ENCODE measurements around the gene RNF220.
"Not testable (repeated sequence)": the region's sequence is repeated elsewhere in the genome, so short reads cannot be mapped to it uniquely, and the experiment has no call there.

RNF220 gene

DNA sequence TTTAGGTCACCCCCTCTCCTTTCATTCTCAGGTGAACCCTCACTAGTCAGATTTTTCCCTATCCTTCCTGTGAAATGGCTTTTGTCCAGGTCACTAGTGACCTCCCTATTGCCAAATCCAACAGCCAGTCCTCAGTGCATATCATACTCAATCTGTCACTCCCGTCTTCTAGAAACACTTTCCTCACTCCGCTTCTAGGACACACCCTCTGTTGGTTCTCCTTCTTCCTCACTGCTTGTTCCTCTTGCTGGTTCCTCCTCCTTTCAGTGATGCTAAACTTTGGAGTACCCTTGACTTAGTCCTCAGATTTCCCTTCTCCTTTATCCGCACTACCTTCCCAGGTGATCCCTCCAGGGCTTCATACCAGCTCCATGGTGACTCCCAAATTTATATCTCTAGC lies 94.3 kb downstream of the RNF220 start:
- DNase-seq (ENCODE audit: low read depth, low spot score): no peak
- Histone ChIP-seq H3K4me3 (no peak overlapping the region), H3K9me3 (ENCODE audit: low read depth, low read length) (no peaks in the 10 kb centered on the region), H3K9ac (ENCODE audit: insufficient read length) (no peak overlapping the region), H3K27ac (no peak overlapping the region), H3K36me3 (ENCODE audit: insufficient read depth, low read length) (no peaks in the 10 kb centered on the region)
- TF ChIP-seq POLR2AphosphoS5 (IDR thresholded peaks at IDR 0.05; ENCODE audit: borderline replicate concordance, low read depth, low read length): no peak
- no peak for TF ChIP-seq EZH2 (IDR thresholded peaks at IDR 0.05)
- TF ChIP-seq FOXP2 (optimal IDR thresholded peaks at IDR 0.05; ENCODE audit: control extremely low read depth, extremely low read length, insufficient read depth): no peak

DNA sequence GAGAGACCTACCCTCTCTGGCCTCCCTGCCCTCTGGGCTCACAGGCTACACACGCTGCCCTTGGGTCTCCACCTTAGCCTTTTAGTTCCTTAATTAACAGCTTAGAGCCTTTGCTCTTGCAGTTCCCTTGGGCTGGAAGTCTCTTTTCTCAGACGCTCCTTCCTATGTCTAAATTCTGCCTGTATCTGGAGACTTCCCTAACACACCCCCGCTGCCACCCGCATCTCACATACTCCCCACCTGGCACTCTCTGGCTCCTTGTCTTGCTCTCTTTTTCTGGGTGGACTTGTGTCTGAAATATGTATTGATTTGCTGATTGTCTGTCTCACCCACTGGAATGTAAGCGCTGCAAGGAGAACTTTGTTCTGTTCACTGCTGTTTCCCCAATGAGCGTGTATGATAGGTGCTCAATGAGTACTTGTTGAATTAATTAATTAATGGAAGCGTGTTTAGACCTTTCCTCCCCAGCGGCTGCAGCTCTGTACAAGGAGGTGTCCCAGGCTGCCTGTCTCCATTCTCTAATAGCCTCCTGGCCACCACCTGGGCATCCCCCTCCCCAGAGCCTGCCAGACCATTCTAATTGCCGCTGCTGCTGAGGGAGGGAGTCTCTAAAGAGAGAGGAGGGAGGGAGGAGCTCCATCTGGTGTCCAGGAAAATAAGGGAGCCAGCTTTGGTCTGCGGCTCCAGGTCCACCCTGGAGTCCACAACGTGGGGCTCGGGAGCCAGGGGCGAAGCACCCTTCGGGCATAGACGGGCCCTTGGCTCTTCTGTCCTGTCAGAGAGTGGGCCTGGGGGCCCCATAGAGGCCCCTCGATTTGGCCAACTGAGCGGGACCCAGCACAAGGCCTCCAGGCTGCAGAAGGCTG lies 95.4 kb downstream of the RNF220 start:
- no peak overlapping the region for H3K4me3 ChIP-seq

DNA sequence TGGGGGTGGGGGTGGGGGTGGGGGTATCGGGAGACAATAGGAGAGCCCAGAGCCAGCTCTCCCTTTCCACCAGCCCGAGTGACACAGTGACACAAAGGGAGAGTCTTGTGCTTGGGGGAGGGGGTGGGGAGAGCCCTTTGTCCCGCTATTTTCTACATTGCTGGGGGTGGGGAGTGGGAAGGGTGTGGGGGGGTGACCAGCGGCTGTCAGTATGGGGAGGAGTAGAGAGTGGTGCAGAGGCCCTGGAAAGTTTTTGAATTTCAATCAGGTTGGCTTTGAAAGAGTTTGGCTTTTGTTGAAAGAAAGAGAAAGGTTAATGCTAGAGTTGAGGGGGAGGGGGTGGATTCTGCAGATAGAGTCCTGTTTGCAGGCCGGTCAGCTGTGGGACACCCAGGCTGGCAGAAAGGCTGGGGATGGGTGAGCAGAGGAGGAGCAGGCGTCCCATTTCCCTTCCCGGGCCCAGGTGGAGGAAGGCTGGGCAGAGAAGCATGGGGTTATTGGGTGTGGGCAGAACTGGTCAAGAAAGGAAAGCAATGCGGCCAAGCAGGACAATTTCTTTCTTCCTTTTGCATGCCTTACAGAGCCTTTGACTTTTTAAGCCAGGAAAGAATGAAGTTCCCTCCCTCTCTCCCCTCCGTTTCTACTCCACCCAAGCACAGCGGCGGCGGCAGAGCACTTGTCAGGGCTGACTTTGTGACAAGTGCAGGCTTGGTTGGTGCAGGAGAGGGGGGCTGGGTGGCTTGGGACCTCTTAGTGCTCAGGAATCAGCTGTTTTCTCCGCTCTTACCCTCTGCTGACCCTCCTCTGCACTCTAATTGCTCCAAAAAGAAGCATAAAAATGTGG lies 96.2 kb downstream of the RNF220 start:
- Histone ChIP-seq H3K36me3 (ENCODE audit: insufficient read depth, low read length) (no peaks in the 10 kb centered on the region), H3K4me3 (no peak overlapping the region), H3K9me3 (ENCODE audit: low read depth, low read length) (no peaks in the 10 kb centered on the region), H3K9ac (ENCODE audit: insufficient read length) (no peak overlapping the region), H3K27ac (no peak overlapping the region)
- TF ChIP-seq POLR2AphosphoS5 (IDR thresholded peaks at IDR 0.05; ENCODE audit: borderline replicate concordance, low read depth, low read length) (no peak), FOXP2 (optimal IDR thresholded peaks at IDR 0.05; ENCODE audit: control extremely low read depth, extremely low read length, insufficient read depth) (no peak), EZH2 (IDR thresholded peaks at IDR 0.05) (no peak)
- DNase-seq (ENCODE audit: low read depth, low spot score): no peak

More for the DNA sequence above, 95.4 kb downstream of the RNF220 start:
- H3K9me3 ChIP-seq (ENCODE audit: low read depth, low read length): no peaks in the 10 kb centered on the region
- no peak overlapping the region for H3K27ac ChIP-seq
- no peak overlapping the region for H3K9ac ChIP-seq (ENCODE audit: insufficient read length)
- H3K36me3 ChIP-seq (ENCODE audit: insufficient read depth, low read length): no peaks in the 10 kb centered on the region
- TF ChIP-seq EZH2 (IDR thresholded peaks at IDR 0.05) (no peak), FOXP2 (optimal IDR thresholded peaks at IDR 0.05; ENCODE audit: control extremely low read depth, extremely low read length, insufficient read depth) (no peak), POLR2AphosphoS5 (IDR thresholded peaks at IDR 0.05; ENCODE audit: borderline replicate concordance, low read depth, low read length) (no peak)
- no peak for DNase-seq (ENCODE audit: low read depth, low spot score)

DNA sequence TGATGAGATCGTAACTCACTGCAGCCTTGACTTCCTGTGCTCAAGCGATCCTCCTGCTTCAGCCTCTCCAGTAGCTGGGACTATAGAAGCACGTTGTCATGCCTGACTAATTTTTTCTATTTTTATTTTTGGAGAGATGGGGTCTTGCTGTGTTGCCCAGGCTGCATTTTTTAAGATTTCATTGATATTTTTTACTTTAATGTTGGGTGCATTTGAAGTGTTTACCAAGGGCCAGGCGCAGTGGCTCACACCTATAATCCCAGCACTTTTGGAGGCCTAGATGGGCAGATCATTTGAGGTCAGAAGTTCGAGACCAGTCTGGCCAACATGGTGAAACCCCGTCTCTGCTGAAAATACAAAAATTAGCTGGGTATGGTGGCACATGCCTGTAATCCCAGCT lies 97.8 kb downstream of the RNF220 start:
- H3K27ac ChIP-seq; H3K9me3 ChIP-seq (ENCODE audit: low read depth, low read length); H3K9ac ChIP-seq (ENCODE audit: insufficient read length); H3K36me3 ChIP-seq (ENCODE audit: insufficient read depth, low read length); DNase-seq (ENCODE audit: low read depth, low spot score); H3K4me3 ChIP-seq: not testable (repeated sequence)

DNA sequence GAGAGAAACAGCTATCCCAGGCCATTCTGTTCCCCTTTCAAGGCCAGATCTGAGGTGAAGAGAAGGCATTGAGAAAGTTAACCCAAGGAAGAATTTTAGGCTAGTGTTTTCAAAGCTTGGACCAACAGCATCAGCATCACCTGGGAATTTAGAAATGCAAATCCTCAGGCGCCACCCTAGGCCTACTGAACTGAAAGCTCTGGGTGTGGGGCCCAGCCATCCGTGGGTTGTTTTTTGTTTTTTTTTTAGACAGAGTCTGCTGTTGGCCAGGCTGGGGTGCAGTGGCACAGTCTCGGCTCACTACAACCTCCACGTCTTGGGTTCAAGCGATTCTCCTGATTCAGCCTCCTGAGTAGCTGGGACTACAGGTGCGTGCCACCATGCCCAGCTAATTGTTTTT lies 98.6 kb downstream of the RNF220 start:
- H3K36me3 ChIP-seq (ENCODE audit: insufficient read depth, low read length): no peaks in the 10 kb centered on the region
- TF ChIP-seq POLR2AphosphoS5 (IDR thresholded peaks at IDR 0.05; ENCODE audit: borderline replicate concordance, low read depth, low read length) (no peak), FOXP2 (optimal IDR thresholded peaks at IDR 0.05; ENCODE audit: control extremely low read depth, extremely low read length, insufficient read depth) (no peak), EZH2 (IDR thresholded peaks at IDR 0.05) (no peak)
- no peak overlapping the region for H3K9ac ChIP-seq (ENCODE audit: insufficient read length)
- no peak overlapping the region for H3K27ac ChIP-seq
- no peak for DNase-seq (ENCODE audit: low read depth, low spot score)
- no peak overlapping the region for H3K4me3 ChIP-seq
- H3K9me3 ChIP-seq (ENCODE audit: low read depth, low read length): no peaks in the 10 kb centered on the region

DNA sequence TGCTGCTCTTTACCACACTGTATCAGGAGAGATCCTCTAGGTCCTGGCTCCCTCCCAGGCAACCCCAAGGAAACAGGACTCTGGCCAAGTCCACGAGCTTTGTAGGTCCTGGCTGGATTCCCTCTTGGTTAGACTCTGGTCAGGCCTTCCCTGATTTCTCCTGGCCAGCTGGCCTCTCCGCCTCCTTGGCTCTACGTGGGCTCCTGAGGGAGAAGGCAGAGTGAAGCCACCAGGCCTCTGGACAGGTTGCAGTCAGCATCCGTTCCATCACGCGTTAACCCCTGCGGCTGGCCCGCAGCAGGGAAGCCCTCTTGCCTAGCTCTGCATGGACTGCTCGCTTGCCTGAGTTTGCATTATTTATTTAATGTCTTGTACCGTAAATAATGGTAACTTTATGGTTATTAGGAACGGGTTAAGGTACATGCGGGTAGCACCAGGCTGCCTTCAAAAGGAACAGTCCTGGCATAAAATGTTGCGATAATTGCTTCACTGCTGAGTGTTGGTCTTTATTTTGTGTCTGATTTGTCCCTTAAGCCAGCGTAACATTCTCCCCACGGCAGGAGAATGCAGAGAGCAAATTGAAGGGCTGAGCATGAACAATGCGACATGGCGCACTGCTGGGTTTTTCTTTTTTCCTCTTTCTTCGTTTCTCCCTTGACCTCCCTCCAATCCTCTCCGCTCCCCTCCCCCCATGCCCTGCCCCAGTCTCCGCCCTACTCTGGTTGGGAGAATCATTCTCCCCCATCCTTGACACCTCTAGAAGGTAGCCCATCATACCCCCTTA lies 100.3 kb downstream of the RNF220 start:
- TF ChIP-seq FOXP2 (optimal IDR thresholded peaks at IDR 0.05; ENCODE audit: control extremely low read depth, extremely low read length, insufficient read depth): no peak
- no peak overlapping the region for H3K9ac ChIP-seq (ENCODE audit: insufficient read length)
- no peaks in the 10 kb centered on the region for H3K36me3 ChIP-seq (ENCODE audit: insufficient read depth, low read length)
- H3K27ac ChIP-seq: no peak overlapping the region
- no peak overlapping the region for H3K4me3 ChIP-seq
- no peaks in the 10 kb centered on the region for H3K9me3 ChIP-seq (ENCODE audit: low read depth, low read length)
- DNase-seq (ENCODE audit: low read depth, low spot score): no peak

DNA sequence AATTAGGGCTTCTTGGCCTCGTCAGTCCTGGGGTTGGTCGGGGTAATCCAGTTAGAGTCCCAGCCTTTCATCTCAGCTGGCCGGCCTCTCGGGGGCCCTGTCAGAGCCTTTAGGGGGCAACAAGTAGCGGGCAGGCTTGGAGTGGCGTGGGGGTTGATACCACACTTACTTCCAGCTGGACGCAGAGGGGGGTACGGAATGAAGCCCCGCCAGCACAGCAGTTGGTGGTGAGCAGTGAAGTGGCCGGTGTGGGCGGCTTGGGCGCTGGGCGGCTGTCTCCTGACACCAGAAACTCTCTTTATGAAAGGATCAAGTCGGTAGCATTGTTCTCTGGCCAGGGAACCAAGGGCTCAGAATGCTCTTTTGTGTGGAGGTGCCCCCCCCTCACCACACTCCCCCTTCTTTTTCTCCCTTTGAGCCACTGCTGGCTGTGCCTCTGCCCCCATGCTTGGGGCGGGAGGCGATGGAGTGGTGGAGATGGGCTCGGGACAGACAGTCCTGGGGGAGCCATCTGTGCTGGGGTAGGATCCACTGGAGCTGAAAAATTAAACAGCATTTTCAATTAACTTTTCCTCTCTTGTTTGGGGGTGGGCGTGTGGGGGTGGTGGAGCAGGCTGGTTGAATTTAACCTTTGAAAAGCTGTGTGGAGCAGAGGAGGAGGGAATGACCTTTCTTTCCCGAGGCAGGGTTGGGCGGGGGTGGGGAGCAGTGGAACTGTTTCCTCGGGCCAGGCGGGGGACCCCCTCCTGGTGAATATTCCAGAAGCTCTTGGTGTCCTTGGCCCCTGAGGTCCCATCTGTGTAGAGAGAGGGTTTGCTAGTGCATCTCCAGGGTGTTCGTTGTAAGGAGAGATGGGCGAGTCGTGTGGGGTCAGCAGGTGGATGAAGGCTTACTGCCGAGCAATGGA lies 102.7 kb downstream of the RNF220 start:
- H3K9me3 ChIP-seq (ENCODE audit: low read depth, low read length): no peaks in the 10 kb centered on the region
- no peak for DNase-seq (ENCODE audit: low read depth, low spot score)
- no peaks in the 10 kb centered on the region for H3K36me3 ChIP-seq (ENCODE audit: insufficient read depth, low read length)
- no peak overlapping the region for H3K9ac ChIP-seq (ENCODE audit: insufficient read length)
- no peak overlapping the region for H3K4me3 ChIP-seq
- no peak for TF ChIP-seq FOXP2 (optimal IDR thresholded peaks at IDR 0.05; ENCODE audit: control extremely low read depth, extremely low read length, insufficient read depth)
- TF ChIP-seq EZH2 (IDR thresholded peaks at IDR 0.05): no peak
- no peak for TF ChIP-seq POLR2AphosphoS5 (IDR thresholded peaks at IDR 0.05; ENCODE audit: borderline replicate concordance, low read depth, low read length)
- H3K27ac ChIP-seq: no peak overlapping the region

Data from SK-N-MC (cell line).